DOHH2 (cell line): ENCODE data around the gene CCDC88A.

Experiments used
- H3F3A ChIP-seq: fragments of 200-600 bp; sonication (generic), shearing (Covaris generic); 2 replicates; pipeline ENCODE4 v1.6.0; 2016; ENCODE audit warnings: antibody characterized with exemption, mild to moderate bottlenecking; ENCODE audit not compliant: control insufficient read depth, insufficient read depth
- H3K27ac ChIP-seq: fragments of 200-600 bp; sonication (generic); 2 replicates; pipeline ENCODE4 v1.5.1; 2014; ENCODE audit warnings: low read depth, mild to moderate bottlenecking, low read length, moderate library complexity
- H3K27me3 ChIP-seq: fragments of 200-600 bp; sonication (generic); 2 replicates; pipeline ENCODE4 v1.6.1; 2014; ENCODE audit warnings: mild to moderate bottlenecking, low read length, mixed read lengths; ENCODE audit not compliant: control insufficient read depth
- H3K36me3 ChIP-seq: fragments of 200-600 bp; sonication (generic); 2 replicates; pipeline ENCODE4 v1.6.1; 2014; ENCODE audit warnings: mild to moderate bottlenecking, low read length, moderate library complexity, mixed read lengths; ENCODE audit not compliant: control insufficient read depth
- H3K4me1 ChIP-seq: fragments of 200-600 bp; sonication (generic); 2 replicates; pipeline ENCODE4 v1.6.1; 2014; ENCODE audit warnings: mild to moderate bottlenecking, low read length, mixed read lengths; ENCODE audit not compliant: control insufficient read depth
- H3K4me2 ChIP-seq: fragments of 200-600 bp; sonication (generic); 2 replicates; pipeline ENCODE4 v1.6.0; 2014; ENCODE audit warnings: mild to moderate bottlenecking, low read length, moderate library complexity
- H3K4me3 ChIP-seq: fragments of 200-600 bp; sonication (generic); 2 replicates; pipeline ENCODE4 v1.5.1; 2014; ENCODE audit warnings: mild to moderate bottlenecking, low read length, mixed read lengths
- H3K79me2 ChIP-seq: fragments of 200-600 bp; sonication (generic); 2 replicates; pipeline ENCODE4 v1.6.1; 2014; ENCODE audit warnings: mild to moderate bottlenecking, low read length, mixed read lengths; ENCODE audit not compliant: control insufficient read depth
- H3K9me2 ChIP-seq: fragments of 200-600 bp; sonication (generic); replicated peaks from 2 replicates; pipeline ENCODE4 v1.6.1; 2014; ENCODE audit warnings: mild to moderate bottlenecking, low read length, mixed read lengths; ENCODE audit not compliant: control insufficient read depth
- H3K9me3 ChIP-seq: fragments of 200-600 bp; sonication (generic); 2 replicates; pipeline ENCODE4 v1.6.1; 2014; ENCODE audit warnings: antibody characterized with exemption, low read length, mixed read lengths; ENCODE audit not compliant: control insufficient read depth, insufficient read depth
- H4K20me1 ChIP-seq: fragments of 200-600 bp; sonication (generic); 2 replicates; pipeline ENCODE4 v1.6.0; 2014; ENCODE audit warnings: low read depth, mild to moderate bottlenecking, antibody characterized with exemption, low read length, moderate library complexity; ENCODE audit not compliant: control insufficient read depth, insufficient read depth
- CTCF ChIP-seq: fragments of 200-600 bp; sonication (generic); IDR thresholded peaks from one replicate; pipeline ENCODE4 v1.5.1; 2014; ENCODE audit warnings: antibody characterized with exemption, mild to moderate bottlenecking, low read depth, low read length; ENCODE audit not compliant: poor library complexity, severe bottlenecking
- EZH2phosphoT487 ChIP-seq: fragments of 200-600 bp; sonication (generic); IDR thresholded peaks from 2 replicates; pipeline ENCODE4 v1.6.1; 2017; ENCODE audit warnings: borderline replicate concordance, mild to moderate bottlenecking, antibody characterized with exemption, low read length, moderate library complexity, mixed read lengths

CCDC88A gene

GRCh38 chr2:55416786-55417568 is 2.7 kb downstream of the CCDC88A start:
- Histone ChIP-seq H3F3A (peaks cover 6% of the 10 kb centered on the region; the same call in 1 of the 2 replicates), H3K36me3 (peaks cover 61% of the 10 kb centered on the region), H3K9me2 (no peaks in the 10 kb centered on the region), H3K79me2 (peaks cover 76% of the 10 kb centered on the region), H3K4me3 (peak overlapping the region; percentile 85), H3K9me3 (no peaks in the 10 kb centered on the region), H3K4me1 (peaks cover 54% of the 10 kb centered on the region), H3K27ac (peak overlapping the region; percentile 70), H3K27me3 (no peaks in the 10 kb centered on the region), H3K4me2 (peak overlapping the region; percentile 68), H4K20me1 (0 out of 2 replicates have a peak, but pooled peaks cover 6% of the 10 kb centered on the region)
- TF ChIP-seq EZH2phosphoT487 (no peak), CTCF (no peak)

- H3K4me3 ChIP-seq: peak overlapping the region; percentile 12
- H3K27ac ChIP-seq: no peak overlapping the region
- H3F3A ChIP-seq: peaks cover 6% of the 10 kb centered on the region; the same call in 1 of the 2 replicates
- H3K4me2 ChIP-seq: peak overlapping the region; percentile 38
- no peaks in the 10 kb centered on the region for H3K27me3 ChIP-seq
- H3K4me1 ChIP-seq: peaks cover 49% of the 10 kb centered on the region
- no peak for TF ChIP-seq CTCF
- TF ChIP-seq EZH2phosphoT487: no peak
- no peaks in the 10 kb centered on the region for H3K9me2 ChIP-seq
- 0 out of 2 replicates have a peak, but pooled peaks cover 6% of the 10 kb centered on the region for H4K20me1 ChIP-seq
- H3K9me3 ChIP-seq: no peaks in the 10 kb centered on the region
- peaks cover 93% of the 10 kb centered on the region for H3K79me2 ChIP-seq
- peaks cover 77% of the 10 kb centered on the region for H3K36me3 ChIP-seq
These were observed 4.4 kb downstream of the CCDC88A start for GRCh38 chr2:55415300-55415699.

- H3K79me2 ChIP-seq: peaks cover 97% of the 10 kb centered on the region
- H3K9me2 ChIP-seq: no peaks in the 10 kb centered on the region
- peaks cover 85% of the 10 kb centered on the region for H3K36me3 ChIP-seq
- no peaks in the 10 kb centered on the region for H3K9me3 ChIP-seq
- H3K27ac ChIP-seq: peak overlapping the region; percentile 48
- H3K27me3 ChIP-seq: no peaks in the 10 kb centered on the region
- peaks cover 54% of the 10 kb centered on the region for H3K4me1 ChIP-seq
- H3F3A ChIP-seq: no peaks in the 10 kb centered on the region
- H4K20me1 ChIP-seq: peaks cover 10% of the 10 kb centered on the region
- TF ChIP-seq CTCF: no peak
- TF ChIP-seq EZH2phosphoT487: no peak
- peak overlapping the region; percentile 17 for H3K4me3 ChIP-seq
- H3K4me2 ChIP-seq: peak overlapping the region; percentile 39
These were observed 10.5 kb downstream of the CCDC88A start for GRCh38 chr2:55408918-55409868.
